NCI-H82 (cell line): ENCODE data around the gene CLIP4.
"Not testable (repeated sequence)": the region's sequence is repeated elsewhere in the genome, so short reads cannot be mapped to it uniquely, and the experiment has no call there.

ENCODE experiments used
- DNase-seq: peaks from one replicate; lab custom pipeline; 2025; lab: John Stamatoyannopoulos, UW

The CLIP4 gene

GRCh38 chr2:29114946-29115609 is at the start of gene CLIP4:
Gene CLIP4 (plus strand): TSS chr2:29115415. CDS start chr2:29121389, 5,974 bp downstream.
- peak; percentile 76 for DNase-seq

- no peak for DNase-seq
These were observed 48.8 kb upstream of the CLIP4 start for GRCh38 chr2:29066271-29066860.

GRCh38 chr2:29066997-29067605 is 48.1 kb upstream of the CLIP4 start:
- DNase-seq = no peak

GRCh38 chr2:29068513-29068912 is 46.7 kb upstream of the CLIP4 start:
- no peak for DNase-seq

- no peak for DNase-seq
These were observed 44.7 kb upstream of the CLIP4 start for GRCh38 chr2:29070526-29070925.

- DNase-seq = no peak
These were observed 43.9 kb upstream of the CLIP4 start for GRCh38 chr2:29071032-29071975.

- no peak for DNase-seq
These were observed 43.0 kb upstream of the CLIP4 start for GRCh38 chr2:29072251-29072650.

GRCh38 chr2:29072971-29073725 is 42.1 kb upstream of the CLIP4 start:
- DNase-seq = peak; percentile 24

- peak; percentile 46 for DNase-seq
These were observed 41.3 kb upstream of the CLIP4 start for GRCh38 chr2:29073933-29074332.

GRCh38 chr2:29074411-29074810 is 40.8 kb upstream of the CLIP4 start, which contains the start of gene PCARE:
Gene PCARE (minus strand): TSS chr2:29074523. CDS start chr2:29074261, 262 bp downstream.
- DNase-seq = peak; percentile 99

- DNase-seq = no peak
These were observed 39.1 kb upstream of the CLIP4 start for GRCh38 chr2:29075894-29076705.

GRCh38 chr2:29079887-29080286 is 35.3 kb upstream of the CLIP4 start:
- no peak for DNase-seq

GRCh38 chr2:29080886-29081743 is 34.1 kb upstream of the CLIP4 start:
- no peak for DNase-seq

GRCh38 chr2:29082804-29083495 is 32.3 kb upstream of the CLIP4 start:
- DNase-seq = no peak

- DNase-seq = no peak
These were observed 30.7 kb upstream of the CLIP4 start for GRCh38 chr2:29084554-29084953.

GRCh38 chr2:29090311-29090710 is 24.9 kb upstream of the CLIP4 start:
- DNase-seq = not testable (repeated sequence)

- DNase-seq = no peak
These were observed 18.2 kb upstream of the CLIP4 start for GRCh38 chr2:29096969-29097368.

GRCh38 chr2:29097569-29097968 is 17.6 kb upstream of the CLIP4 start:
- DNase-seq = peak; percentile 41

GRCh38 chr2:29100564-29100963 is 14.7 kb upstream of the CLIP4 start:
- DNase-seq = no peak
